Colonic mucosa (tissue), 4 donors: Measurements from ENCODE around the gene TXN2. TPM values are rescaled to one million over a fixed set of nuclear protein-coding genes. Genes with fewer than 3 reads are reported as not detected.
A peak's percentile ranks its signal among the peaks of the same experiment; 100 is the strongest.

Source experiments
- DNase-seq: peaks from one replicate; pipeline ENCODE4 v3.0.0-alpha.2; 2020
- H3K27ac ChIP-seq: fragments of 200-600 bp; one replicate; pipeline ENCODE4 v1.8.0; 2021
- H3K27me3 ChIP-seq: fragments of 200-600 bp; one replicate; pipeline ENCODE4 v1.8.0; 2021
- H3K36me3 ChIP-seq: fragments of 200-600 bp; one replicate; pipeline ENCODE4 v1.8.0; 2021
- H3K4me1 ChIP-seq: fragments of 200-600 bp; one replicate; pipeline ENCODE4 v1.8.0; 2021; ENCODE audit warnings: mild to moderate bottlenecking
- H3K4me3 ChIP-seq: fragments of 200-600 bp; one replicate; pipeline ENCODE4 v1.8.0; 2021
- H3K9ac ChIP-seq, 2 donors: one replicate each; pipeline ENCODE4 v1.7.0; 2013; ENCODE audit warnings: control low read depth in 2 of 2, low read depth in 2 of 2, low read length in 2 of 2
- H3K9me3 ChIP-seq: fragments of 200-600 bp; one replicate; pipeline ENCODE4 v1.8.0; 2021
- CTCF ChIP-seq: fragments of 200-600 bp; IDR thresholded peaks from one replicate; pipeline ENCODE4 v1.8.0; 2022; ENCODE audit warnings: antibody characterized with exemption, mild to moderate bottlenecking
- intact Hi-C: fragments of 100-400 bp; cut with DNase I; formaldehyde crosslinking; loops from one replicate; pipeline ENCODE4 v1.14.1; 2022
- total RNA-seq, 2 donors: library from RNA; stranded (reverse); fragmentation: NEBNext Ultra II Directional in 1 of 2; extraction: Animal tissue kit (Norgen Biotek cat#: 25700) in 1 of 2; gene quantifications; one replicate each; pipeline ENCODE4 v1.2.1, GENCODE V29; 2021
- donor health status: healthy.
- donor health status: DM: no; HTN: no; CAD: no.
- donor health status: DM: no; HTN: no; CAD: no.

Gene TXN2
- total RNA-seq, 2 donors from 2014 or later: 101 to 142 TPM

DNA sequence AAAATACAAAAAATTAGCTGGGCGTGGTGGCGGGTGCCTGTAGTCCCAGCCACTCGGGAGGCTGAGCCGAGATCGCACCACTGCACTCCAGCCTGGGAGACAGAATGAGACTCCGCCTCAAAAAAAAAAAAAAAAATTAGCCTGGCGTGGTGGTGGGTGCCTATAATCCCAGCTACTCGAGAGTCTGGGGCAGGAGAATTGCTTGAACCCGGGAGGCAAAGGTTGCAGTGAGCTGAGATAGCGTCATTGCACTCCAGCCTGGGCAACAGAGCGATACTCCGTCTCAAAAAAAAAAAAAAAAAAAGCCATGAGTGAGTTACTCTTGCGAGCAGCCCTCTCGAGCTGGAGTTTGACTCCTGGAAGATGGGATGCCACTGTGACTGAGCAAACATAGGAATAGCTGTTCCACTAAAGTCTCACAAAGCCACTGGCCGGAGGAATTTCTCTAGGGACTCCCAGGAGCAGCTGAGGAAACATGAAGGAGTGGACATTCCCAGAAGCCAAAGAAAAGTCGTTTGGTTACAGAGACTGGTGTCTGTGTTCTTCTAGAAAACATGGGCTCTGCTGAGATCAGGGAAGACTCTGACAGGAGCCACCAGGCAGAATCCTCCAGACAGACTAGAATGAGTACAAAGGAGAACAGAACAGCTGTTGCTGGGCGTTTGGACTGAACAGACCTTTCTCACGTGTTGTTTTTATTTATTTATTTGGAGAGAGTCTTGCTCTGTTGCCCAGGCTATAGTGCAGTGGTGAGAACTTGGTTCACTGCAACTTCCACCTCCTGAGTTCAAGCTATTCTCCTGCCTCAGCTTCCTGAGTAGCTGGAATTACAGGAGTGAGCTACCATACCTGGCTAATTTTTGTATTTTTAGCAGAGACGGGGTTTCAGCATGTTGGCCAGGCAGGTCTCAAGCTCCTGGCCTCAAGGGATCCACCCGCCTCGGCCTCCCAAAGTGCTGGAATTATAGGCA, 61.2 kb downstream of the TXN2 start:
- no peaks in the 10 kb centered on the region for H3K9me3 ChIP-seq
- TF ChIP-seq CTCF: no peak
- H3K27me3 ChIP-seq: no peaks in the 10 kb centered on the region
- H3K27ac ChIP-seq: peak overlapping the region; percentile 93
- H3K4me3 ChIP-seq: peak overlapping the region; percentile 28
- intact Hi-C loops: no loop called here
- no peak for DNase-seq
- H3K36me3 ChIP-seq: no peaks in the 10 kb centered on the region
- H3K9ac ChIP-seq: peak overlapping the region in 1 of 2 donors; percentile 73
- H3K4me1 ChIP-seq: peaks cover 14% of the 10 kb centered on the region

DNA sequence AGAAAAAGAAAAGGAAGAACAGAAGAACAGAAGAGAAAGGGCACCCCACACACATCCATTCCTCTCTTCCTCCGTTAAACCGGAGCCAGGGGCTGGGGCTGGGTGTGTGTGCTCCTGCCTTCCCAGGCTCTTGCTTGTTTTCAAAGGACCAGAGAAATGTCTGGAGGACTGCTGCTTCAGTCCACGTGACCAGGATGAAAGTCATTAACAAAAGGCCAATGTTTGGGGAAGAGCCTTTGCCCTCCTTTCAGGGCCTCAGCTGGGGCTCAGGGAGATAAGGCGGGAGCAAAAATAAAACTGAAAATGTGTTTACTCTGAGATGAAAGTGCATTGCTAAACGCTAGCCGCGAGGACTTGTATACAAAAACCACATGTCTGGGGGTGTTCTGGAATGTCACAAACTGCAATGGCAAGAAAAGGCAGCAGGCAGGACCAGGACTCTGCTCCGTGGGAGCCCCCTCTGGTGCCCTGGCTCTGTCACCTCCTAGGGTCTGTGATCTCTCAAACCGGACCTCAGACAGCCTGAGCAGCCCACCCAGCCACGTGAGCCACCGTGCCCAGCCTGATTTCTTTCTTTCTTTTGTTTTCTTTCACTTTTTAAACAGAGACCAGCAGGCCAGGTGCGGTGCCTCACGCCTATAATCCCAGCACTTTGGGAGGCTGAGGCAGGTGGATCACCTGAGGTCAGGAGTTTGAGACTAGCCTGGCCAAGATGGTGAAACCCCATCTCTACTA, 62.1 kb downstream of the TXN2 start:
- Histone ChIP-seq H3K27ac (peak overlapping the region; percentile 93), H3K9ac (peak overlapping the region in 1 of 2 donors; percentile 78), H3K36me3 (no peaks in the 10 kb centered on the region), H3K9me3 (no peaks in the 10 kb centered on the region), H3K27me3 (no peaks in the 10 kb centered on the region), H3K4me3 (peak overlapping the region; percentile 28), H3K4me1 (peaks cover 14% of the 10 kb centered on the region)
- peak; percentile 86 for DNase-seq
- TF ChIP-seq CTCF: no peak
- intact Hi-C loops: no loop called here

DNA sequence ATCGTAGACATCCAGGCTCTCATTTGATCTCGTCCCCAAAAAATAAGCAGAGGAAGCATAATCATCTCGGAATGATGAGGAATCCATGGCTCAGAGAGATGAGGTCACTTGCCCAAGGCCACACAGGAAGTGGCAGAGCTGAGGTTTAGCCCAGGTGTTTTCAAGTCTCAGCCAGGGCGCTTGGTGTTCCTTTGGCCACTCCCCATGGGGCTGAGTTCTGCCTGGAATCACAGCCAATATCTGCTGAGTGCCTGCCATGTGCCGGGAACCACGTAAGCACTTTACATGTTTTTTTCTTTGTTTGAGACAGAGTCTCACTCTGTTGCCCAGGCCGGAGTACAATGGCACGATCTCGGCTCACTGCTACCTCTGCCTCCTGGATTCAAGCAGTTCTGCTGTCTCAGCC, 64.2 kb downstream of the TXN2 start:
- no peak overlapping the region for H3K4me3 ChIP-seq
- H3K9me3 ChIP-seq: no peaks in the 10 kb centered on the region
- DNase-seq: peak; percentile 88
- H3K9ac ChIP-seq: peak overlapping the region; percentile 39 to 56
- no peak for TF ChIP-seq CTCF
- intact Hi-C loops: no loop called here
- peak overlapping the region; percentile 71 for H3K27ac ChIP-seq
- no peaks in the 10 kb centered on the region for H3K27me3 ChIP-seq
- H3K4me1 ChIP-seq: peaks cover 14% of the 10 kb centered on the region
- no peaks in the 10 kb centered on the region for H3K36me3 ChIP-seq

Other genes with a start within 250 kb of the TXN2 start
- 10 to 100 TPM; 27.5 to 29.4 TPM for gene APOL2, start 242.1 kb downstream of the TXN2 start, total RNA-seq
- gene APOL1, start 228.5 kb downstream of the TXN2 start, total RNA-seq: 10 to 100 TPM; 14.7 to 34.6 TPM
- gene MYH9, start 93.7 kb downstream of the TXN2 start, total RNA-seq: 100 to 1,000 TPM; 711 to 719 TPM
- 10 to 100 TPM in 1 of 2 donors, 1 to 10 TPM in 1; 3.6 to 14.3 TPM for gene FOXRED2, start 25.4 kb upstream of the TXN2 start, total RNA-seq
- gene EIF3D, start 47.5 kb upstream of the TXN2 start, total RNA-seq: 100 to 1,000 TPM; 148 to 160 TPM
- not detected for gene CACNG2, start 222.1 kb upstream of the TXN2 start, total RNA-seq